GM12801 (cell line): ENCODE results near the gene FAAP20.

Experiments
- TF ChIP-seq, protein P1 (sequence below): IDR thresholded peaks from one replicate; pipeline ENCODE4 v1.5.1; 2011; ENCODE audit warnings: control low read depth; ENCODE audit not compliant: insufficient read length; ENCODE audit errors: extremely low read depth

The FAAP20 gene

DNA sequence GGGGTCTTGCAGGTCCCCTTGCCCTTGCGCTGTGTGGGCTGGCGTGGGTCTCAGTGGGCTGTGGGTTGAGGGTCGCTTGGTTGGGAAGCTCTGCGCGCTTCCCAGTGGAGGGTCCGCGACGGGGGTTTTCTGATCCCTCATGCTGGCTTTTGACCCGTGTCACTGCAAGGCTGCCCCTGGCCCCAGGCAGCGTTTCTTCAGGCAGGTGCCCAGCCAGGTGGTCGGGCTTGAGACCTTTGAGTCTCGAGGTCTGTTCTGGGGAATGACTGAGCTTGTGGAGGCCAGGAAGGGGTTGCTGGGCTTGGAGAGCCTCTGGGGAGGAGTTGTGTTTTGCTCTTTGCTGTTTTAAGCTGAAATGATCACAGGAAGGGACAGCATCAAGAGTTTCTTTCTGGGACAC, 38.9 kb upstream of the FAAP20 start:
- TF ChIP-seq, protein P1, sequence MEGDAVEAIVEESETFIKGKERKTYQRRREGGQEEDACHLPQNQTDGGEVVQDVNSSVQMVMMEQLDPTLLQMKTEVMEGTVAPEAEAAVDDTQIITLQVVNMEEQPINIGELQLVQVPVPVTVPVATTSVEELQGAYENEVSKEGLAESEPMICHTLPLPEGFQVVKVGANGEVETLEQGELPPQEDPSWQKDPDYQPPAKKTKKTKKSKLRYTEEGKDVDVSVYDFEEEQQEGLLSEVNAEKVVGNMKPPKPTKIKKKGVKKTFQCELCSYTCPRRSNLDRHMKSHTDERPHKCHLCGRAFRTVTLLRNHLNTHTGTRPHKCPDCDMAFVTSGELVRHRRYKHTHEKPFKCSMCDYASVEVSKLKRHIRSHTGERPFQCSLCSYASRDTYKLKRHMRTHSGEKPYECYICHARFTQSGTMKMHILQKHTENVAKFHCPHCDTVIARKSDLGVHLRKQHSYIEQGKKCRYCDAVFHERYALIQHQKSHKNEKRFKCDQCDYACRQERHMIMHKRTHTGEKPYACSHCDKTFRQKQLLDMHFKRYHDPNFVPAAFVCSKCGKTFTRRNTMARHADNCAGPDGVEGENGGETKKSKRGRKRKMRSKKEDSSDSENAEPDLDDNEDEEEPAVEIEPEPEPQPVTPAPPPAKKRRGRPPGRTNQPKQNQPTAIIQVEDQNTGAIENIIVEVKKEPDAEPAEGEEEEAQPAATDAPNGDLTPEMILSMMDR, result no peak

- TF ChIP-seq, protein P1, result no peak
These were observed 38.4 kb upstream of the FAAP20 start for GRCh38 chr1:2232916-2233438.

- TF ChIP-seq, protein P1, result no peak
These were observed 37.8 kb upstream of the FAAP20 start for GRCh38 chr1:2232255-2232915.

- TF ChIP-seq, protein P1, result no peak
These were observed 37.1 kb upstream of the FAAP20 start for GRCh38 chr1:2231532-2232254.

DNA sequence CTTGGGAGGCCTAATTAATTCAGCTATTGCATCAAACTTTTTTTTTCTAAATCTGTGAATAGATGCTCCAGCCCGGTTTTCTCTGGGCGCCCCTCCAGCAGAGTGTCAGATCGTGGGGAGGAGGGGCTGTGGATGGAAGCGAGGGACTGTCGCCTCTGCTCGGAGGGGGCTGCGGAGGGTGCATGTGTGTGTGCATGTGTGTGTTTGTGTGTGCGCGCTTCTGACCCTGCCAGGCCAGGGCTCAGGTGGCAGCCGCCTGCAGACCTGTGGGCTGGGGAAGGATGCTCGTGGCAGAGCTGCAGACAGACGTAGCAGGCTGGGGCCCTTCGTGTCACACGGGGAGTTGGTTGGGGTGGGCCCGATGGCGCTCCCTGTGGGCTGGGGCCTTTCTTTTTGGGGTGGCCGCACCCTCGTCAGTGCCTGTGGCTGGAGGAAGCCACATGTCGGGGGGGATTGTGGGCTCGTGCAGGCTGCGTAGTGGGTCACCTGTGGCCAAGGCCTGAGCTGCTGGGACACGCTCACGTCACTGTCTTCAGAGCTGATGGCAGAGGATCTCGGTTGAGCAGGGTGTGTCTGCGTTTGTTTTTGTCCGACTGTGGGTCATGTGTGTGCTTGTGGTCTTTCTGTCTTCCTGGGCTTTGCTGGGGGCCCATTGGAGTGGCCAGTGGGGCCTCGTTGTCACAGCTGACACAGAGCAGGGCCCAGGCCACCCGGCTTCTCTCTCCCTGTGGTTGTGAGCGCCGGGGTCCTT, 36.4 kb upstream of the FAAP20 start:
- TF ChIP-seq, protein P1, result no peak

DNA sequence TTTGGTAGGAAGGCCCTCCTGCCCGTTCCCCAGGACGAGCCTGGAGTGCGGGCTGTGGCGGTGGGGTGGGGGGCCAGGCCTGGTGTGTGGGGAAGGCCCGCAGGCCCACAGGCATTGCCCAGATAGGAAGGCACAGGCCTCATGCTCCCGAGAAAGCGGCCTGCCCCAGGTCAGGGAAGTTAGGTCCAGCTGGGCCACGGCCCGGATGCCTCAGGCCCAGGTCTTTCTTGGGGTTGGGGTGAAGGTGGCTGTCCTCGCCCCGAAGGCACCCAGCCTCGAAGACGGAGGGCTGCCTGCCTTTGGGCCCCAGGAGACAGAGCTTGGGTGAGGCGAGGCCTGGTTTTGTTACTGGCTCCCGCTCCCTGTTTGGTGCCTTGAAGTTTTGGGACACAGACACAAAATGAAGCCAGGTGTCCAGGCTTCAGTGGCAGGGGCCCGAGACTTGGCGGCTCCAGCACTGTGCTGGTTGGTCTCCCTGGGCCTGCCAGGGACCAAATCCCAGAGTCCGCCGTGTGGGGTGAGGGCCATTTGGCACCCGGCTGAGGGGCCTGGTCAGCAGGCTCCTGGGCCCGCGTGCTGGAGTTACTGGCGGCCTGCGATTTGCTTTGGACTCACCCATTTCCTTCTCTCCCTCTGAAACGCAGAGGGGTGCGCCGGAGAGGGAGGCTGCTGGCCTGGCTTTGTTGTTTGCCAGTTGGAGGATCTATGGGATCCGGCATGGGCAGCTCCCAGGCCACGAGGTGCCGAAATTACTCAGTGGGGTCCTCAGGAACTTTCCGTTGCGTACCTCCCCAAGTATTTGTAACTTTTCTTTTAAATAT, 35.5 kb upstream of the FAAP20 start:
- TF ChIP-seq, protein P1, result no peak
